Lung (tissue), 12 donors: Measurements from ENCODE around the gene FKBP8. TPM values are rescaled to one million over a fixed set of nuclear protein-coding genes. Genes with fewer than 3 reads are reported as not detected.

Source experiments
- ATAC-seq: fragments of 200-7000 bp; cut with Tn5 transposase; one replicate; pipeline ENCODE4 v1.9.1; 2020; ENCODE audit warnings: moderate number of reproducible peaks; ENCODE audit not compliant: insufficient read depth, low FRiP score
- DNase-seq, 3 donors: peaks; one replicate each; pipeline ENCODE4 v3.0.0-alpha.2; 2013 to 2017
- H3K27ac ChIP-seq, 2 donors: one replicate each; pipeline ENCODE4 v1.5.1; 2013; ENCODE audit warnings: mild to moderate bottlenecking in 2 of 2, moderate library complexity in 2 of 2, control low read depth in 1 of 2, inconsistent platforms in 1 of 2, low read depth in 1 of 2, low read length in 1 of 2
- H3K27me3 ChIP-seq, 3 donors: one replicate each; pipeline ENCODE4 v1.5.1; 2013; ENCODE audit warnings: low read length in 2 of 3; ENCODE audit not compliant: control insufficient read depth in 3 of 3, insufficient read depth in 3 of 3
- H3K36me3 ChIP-seq, 4 donors: one replicate each; pipeline ENCODE4 v1.5.1; 2013; ENCODE audit warnings: low read length in 4 of 4, mild to moderate bottlenecking in 1 of 4, moderate library complexity in 1 of 4; ENCODE audit not compliant: control insufficient read depth in 4 of 4, insufficient read depth in 4 of 4
- H3K4me1 ChIP-seq, 5 donors: one replicate each; pipeline ENCODE4 v1.5.1; 2013; ENCODE audit warnings: low read length in 5 of 5, mild to moderate bottlenecking in 2 of 5, moderate library complexity in 1 of 5; ENCODE audit not compliant: control insufficient read depth in 5 of 5, insufficient read depth in 5 of 5
- H3K4me3 ChIP-seq: one replicate; pipeline ENCODE4 v1.5.1; 2013; ENCODE audit warnings: mild to moderate bottlenecking, control low read depth, moderate library complexity
- H3K9ac ChIP-seq, 2 donors: one replicate each; pipeline ENCODE4 v1.5.1; 2013; ENCODE audit warnings: low read length in 2 of 2, control low read depth in 1 of 2; ENCODE audit not compliant: insufficient read depth in 1 of 2
- H3K9me3 ChIP-seq, 4 donors: one replicate each; pipeline ENCODE4 v1.5.1; 2013; ENCODE audit warnings: low read length in 3 of 4, mild to moderate bottlenecking in 1 of 4, moderate library complexity in 1 of 4; ENCODE audit not compliant: control insufficient read depth in 4 of 4, insufficient read depth in 3 of 4
- WGBS, 2 donors: extraction: QIAGEN DNeasy Blood & Tissue Kit; methylation state at CpG; one replicate each; pipeline ENCODE4 v1.1.7; 2013; 5-methylcytosine and 5-hydroxymethylcytosine counted together
- polyA plus RNA-seq, 2 donors: library from polyadenylated mRNA; stranded (reverse); fragments of 200-250 nt; gene quantifications; one replicate each; pipeline ENCODE4 v1.2.1, GENCODE V29; 2013
- total RNA-seq, 2 donors: library from RNA; depleted of rRNA in 1 of 2; stranded (reverse); fragments of >200 nt in 1 of 2; gene quantifications; one replicate each; pipeline ENCODE4 v1.2.1, GENCODE V29; 2014 to 2021
- TF ChIP-seq, protein P1 (sequence below): IDR thresholded peaks from 2 replicates; pipeline ENCODE4 v1.5.1; 2012; ENCODE audit warnings: mild to moderate bottlenecking; ENCODE audit errors: control extremely low read depth, extremely low read depth
- donor health status: control.
- donor health status: control.
- donor health status: Bipolar disorder and iron deficiency.
- donor health status: healthy.
- donor health status: DM: yes; HTN: yes; CAD: no.

The FKBP8 gene
- total and polyA plus RNA-seq, 4 donors: 168 to 357 (median 230) TPM

DNA sequence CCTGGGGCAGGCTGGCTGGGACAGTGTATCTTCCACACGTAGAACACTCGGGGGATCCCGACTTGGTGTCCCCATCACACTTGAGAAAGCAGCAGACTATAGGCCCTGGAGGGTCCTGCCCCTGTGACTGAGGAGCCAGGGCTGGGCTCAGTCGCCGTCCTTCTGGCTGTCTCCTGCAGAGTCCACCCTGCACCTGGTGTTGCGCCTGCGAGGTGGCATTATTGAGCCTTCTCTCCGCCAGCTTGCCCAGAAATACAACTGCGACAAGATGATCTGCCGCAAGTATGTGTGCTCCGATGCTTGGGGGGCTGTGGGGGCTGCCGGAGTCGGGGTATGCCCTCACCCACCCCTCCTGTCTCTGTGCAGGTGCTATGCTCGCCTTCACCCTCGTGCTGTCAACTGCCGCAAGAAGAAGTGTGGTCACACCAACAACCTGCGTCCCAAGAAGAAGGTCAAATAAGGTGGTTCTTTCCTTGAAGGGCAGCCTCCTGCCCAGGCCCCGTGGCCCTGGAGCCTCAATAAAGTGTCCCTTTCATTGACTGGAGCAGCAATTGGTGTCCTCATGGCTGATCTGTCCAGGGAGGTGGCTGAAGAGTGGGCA lies 31.4 kb upstream of the FKBP8 start:
- peaks cover 5 to 35% (median 18%) of the 10 kb centered on the region in 4 donors for H3K36me3 ChIP-seq
- TF ChIP-seq, protein P1, sequence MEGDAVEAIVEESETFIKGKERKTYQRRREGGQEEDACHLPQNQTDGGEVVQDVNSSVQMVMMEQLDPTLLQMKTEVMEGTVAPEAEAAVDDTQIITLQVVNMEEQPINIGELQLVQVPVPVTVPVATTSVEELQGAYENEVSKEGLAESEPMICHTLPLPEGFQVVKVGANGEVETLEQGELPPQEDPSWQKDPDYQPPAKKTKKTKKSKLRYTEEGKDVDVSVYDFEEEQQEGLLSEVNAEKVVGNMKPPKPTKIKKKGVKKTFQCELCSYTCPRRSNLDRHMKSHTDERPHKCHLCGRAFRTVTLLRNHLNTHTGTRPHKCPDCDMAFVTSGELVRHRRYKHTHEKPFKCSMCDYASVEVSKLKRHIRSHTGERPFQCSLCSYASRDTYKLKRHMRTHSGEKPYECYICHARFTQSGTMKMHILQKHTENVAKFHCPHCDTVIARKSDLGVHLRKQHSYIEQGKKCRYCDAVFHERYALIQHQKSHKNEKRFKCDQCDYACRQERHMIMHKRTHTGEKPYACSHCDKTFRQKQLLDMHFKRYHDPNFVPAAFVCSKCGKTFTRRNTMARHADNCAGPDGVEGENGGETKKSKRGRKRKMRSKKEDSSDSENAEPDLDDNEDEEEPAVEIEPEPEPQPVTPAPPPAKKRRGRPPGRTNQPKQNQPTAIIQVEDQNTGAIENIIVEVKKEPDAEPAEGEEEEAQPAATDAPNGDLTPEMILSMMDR: no peak
- WGBS, 2 donors: 95 to 97% methylated on average over 18 of the region's 18 CpGs
- H3K27me3 ChIP-seq: no peaks in the 10 kb centered on the region
- no peak overlapping the region for H3K4me3 ChIP-seq
- H3K9ac ChIP-seq: no peak overlapping the region
- H3K27ac ChIP-seq: no peak overlapping the region
- ATAC-seq: no peak
- no peaks in the 10 kb centered on the region for H3K9me3 ChIP-seq
- H3K4me1 ChIP-seq: peaks cover 7 to 11% (median 10%) of the 10 kb centered on the region in 5 donors
- DNase-seq: no peak

DNA sequence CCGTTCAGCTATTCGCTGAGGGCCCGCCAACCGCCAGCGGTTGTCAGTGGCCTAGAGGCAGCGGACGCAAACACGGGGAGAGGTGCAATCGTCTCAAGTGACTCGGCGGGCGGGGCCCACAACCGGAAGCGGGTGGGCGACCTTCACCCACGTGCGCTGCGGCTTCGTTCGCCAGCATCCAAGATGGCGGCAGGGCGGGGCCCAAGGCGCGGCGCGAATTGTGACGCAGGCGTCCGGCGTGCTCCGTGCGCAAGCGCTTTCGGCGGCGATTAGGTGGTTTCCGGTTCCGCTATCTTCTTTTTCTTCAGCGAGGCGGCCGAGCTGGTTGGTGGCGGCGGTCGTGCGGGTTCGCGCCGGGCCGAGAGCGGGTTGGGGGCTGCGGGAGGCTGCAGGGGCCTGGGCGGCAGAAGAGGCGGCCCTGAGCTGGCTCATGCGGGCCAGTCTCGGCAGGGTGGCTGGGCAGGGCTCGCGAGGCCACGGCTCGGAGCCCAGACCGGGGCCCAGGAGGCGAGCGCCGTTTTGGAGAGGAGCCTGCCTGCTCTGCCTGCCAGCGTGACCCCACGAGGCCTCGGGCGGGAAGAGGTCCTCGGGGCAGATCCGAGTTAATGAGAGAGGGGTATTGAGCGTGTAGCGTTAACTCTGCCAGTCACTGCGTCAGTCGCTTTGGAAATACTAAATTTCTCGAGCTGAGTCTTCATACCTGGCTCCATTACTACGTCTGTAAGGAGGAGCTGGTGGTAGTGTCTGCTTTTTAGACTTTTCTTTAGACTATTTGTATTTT lies 28.4 kb upstream of the FKBP8 start, which contains the start of gene UBA52:
Gene UBA52 (plus strand): TSS at position 294 of the 781 bp plus-strand sequence. CDS start 1,444 bp downstream, outside the sequence.
- Histone ChIP-seq H3K4me1 (peaks cover 7 to 11% (median 10%) of the 10 kb centered on the region in 5 donors), H3K9ac (peak within 1 kb of the TSS; percentile 63 to 92), H3K27ac (peak within 1 kb of the TSS; percentile 89 to 98), H3K27me3 (no peaks in the 10 kb centered on the region), H3K9me3 (peaks cover 0 to 2% (median 0%) of the 10 kb centered on the region in 4 donors), H3K36me3 (peaks cover 20 to 55% (median 31%) of the 10 kb centered on the region in 4 donors), H3K4me3 (peak within 1 kb of the TSS; percentile 98)
- TF ChIP-seq, protein P1: no peak
- ATAC-seq (peak; percentile 96), DNase-seq (peak; percentile 98 to 99 (median 98))
- WGBS, 2 donors: 0% methylated on average over 63 to 75 of the region's 75 CpGs

DNA sequence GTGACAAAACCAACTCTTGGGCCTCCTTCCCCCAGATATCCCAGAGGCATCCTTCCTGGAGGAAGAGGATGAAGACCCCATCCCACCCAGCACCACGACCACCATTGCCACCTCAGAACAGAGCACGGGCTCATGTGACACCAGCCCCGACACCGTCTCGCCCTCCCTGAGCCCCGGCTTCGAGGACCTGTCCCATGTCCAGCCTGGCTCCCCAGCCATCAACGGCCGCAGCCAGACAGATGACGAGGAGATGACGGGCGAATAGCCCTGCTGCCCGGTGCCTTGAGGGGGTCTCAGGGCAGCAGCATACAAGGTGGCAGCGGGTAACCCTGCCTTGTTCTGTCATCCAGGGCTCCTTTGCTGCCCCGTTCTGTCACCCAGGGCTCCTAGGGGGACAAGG lies 25.0 kb upstream of the FKBP8 start:
- no peak for ATAC-seq
- Histone ChIP-seq H3K9ac (no peak overlapping the region), H3K9me3 (peaks cover 0 to 2% (median 0%) of the 10 kb centered on the region in 4 donors), H3K4me3 (no peak overlapping the region), H3K36me3 (peaks cover 24 to 50% (median 29%) of the 10 kb centered on the region in 4 donors), H3K27me3 (no peaks in the 10 kb centered on the region), H3K4me1 (peaks cover 7 to 11% (median 10%) of the 10 kb centered on the region in 5 donors), H3K27ac (no peak overlapping the region)
- DNase-seq: no peak
- WGBS, 2 donors: 89 to 96% methylated on average over 13 to 15 of the region's 15 CpGs
- TF ChIP-seq, protein P1: no peak
